GM12865 (cell line): ENCODE results near the gene EGFL7.
A peak's percentile ranks its signal among the peaks of the same experiment; 100 is the strongest.

Experiments used
- DNase-seq: peaks from one replicate; pipeline ENCODE4 v3.0.0; 2010; ENCODE audit warnings: low read depth
- H3K4me3 ChIP-seq: 2 replicates; pipeline ENCODE4 v1.5.1; 2011; ENCODE audit warnings: mild to moderate bottlenecking, low read depth, low read length, control low read depth
- CTCF ChIP-seq: IDR thresholded peaks from 2 replicates; pipeline ENCODE4 v1.5.1; 2011; ENCODE audit warnings: low read length, control low read depth, low read depth, inconsistent platforms; ENCODE audit not compliant: insufficient read depth; ENCODE audit errors: missing control alignments

EGFL7 gene

GRCh38 chr9:136670576-136671253, 8.0 kb downstream of the EGFL7 start:
- no peak for TF ChIP-seq CTCF
- no peak for DNase-seq
- no peak overlapping the region for H3K4me3 ChIP-seq

- no peak overlapping the region for H3K4me3 ChIP-seq
- DNase-seq: no peak
- no peak for TF ChIP-seq CTCF
Observed at GRCh38 chr9:136671254-136671614, 8.5 kb downstream of the EGFL7 start.

- TF ChIP-seq CTCF: peak; percentile 84
- DNase-seq: peak; percentile 39
- no peak overlapping the region for H3K4me3 ChIP-seq
Observed at GRCh38 chr9:136671646-136672430, 9.1 kb downstream of the EGFL7 start.

- no peak for TF ChIP-seq CTCF
- no peak for DNase-seq
- H3K4me3 ChIP-seq: no peak overlapping the region
Observed at GRCh38 chr9:136672431-136673087, 9.8 kb downstream of the EGFL7 start.

- no peak for DNase-seq
- H3K4me3 ChIP-seq: no peak overlapping the region
- TF ChIP-seq CTCF: no peak
Observed at GRCh38 chr9:136673088-136673974, 10.6 kb downstream of the EGFL7 start.

GRCh38 chr9:136673975-136674785, 11.5 kb downstream of the EGFL7 start:
- DNase-seq: no peak
- H3K4me3 ChIP-seq: no peak overlapping the region
- no peak for TF ChIP-seq CTCF
